Astrocyte (in vitro differentiated cells and primary cell): ENCODE measurements around the gene ANP32A. TPM values are rescaled to one million over a fixed set of nuclear protein-coding genes. Genes with fewer than 3 reads are reported as not detected.
A peak's percentile ranks its signal among the peaks of the same experiment; 100 is the strongest.

Source experiments
- DNase-seq: peaks from one replicate; pipeline ENCODE4 v3.0.0-alpha.2; 2010; ENCODE audit warnings: low read depth
- FAIRE-seq: peaks from 2 replicates; lab custom pipeline; 2011; peaks lifted over from hg19 to GRCh38; lab: Jason Lieb, UNC
- H2AFZ ChIP-seq: 2 replicates; pipeline ENCODE4 v1.6.0; 2012; ENCODE audit warnings: low read depth, low read length, inconsistent platforms
- H3K27ac ChIP-seq: 2 replicates; pipeline ENCODE4 v1.5.1; 2011; ENCODE audit warnings: low read depth, low read length, inconsistent platforms
- H3K27me3 ChIP-seq: 2 replicates; pipeline ENCODE4 v1.6.0; 2011; ENCODE audit warnings: low read length, inconsistent platforms; ENCODE audit not compliant: insufficient read depth
- H3K36me3 ChIP-seq: 2 replicates; pipeline ENCODE4 v1.5.1; 2011; ENCODE audit warnings: low read length, inconsistent platforms; ENCODE audit not compliant: insufficient read depth
- H3K4me1 ChIP-seq: 2 replicates; pipeline ENCODE4 v1.5.1; 2011; ENCODE audit warnings: low read length, inconsistent platforms; ENCODE audit not compliant: insufficient read depth
- H3K4me2 ChIP-seq: 2 replicates; pipeline ENCODE4 v1.6.0; 2012; ENCODE audit warnings: low read length, inconsistent platforms
- H3K4me3 ChIP-seq: 2 replicates; pipeline ENCODE4 v1.5.1; 2011; ENCODE audit warnings: low read depth, mild to moderate bottlenecking, low read length, inconsistent platforms; ENCODE audit not compliant: insufficient read depth
- H3K79me2 ChIP-seq: 2 replicates; pipeline ENCODE4 v1.6.0; 2012; ENCODE audit warnings: mild to moderate bottlenecking, low read length, inconsistent platforms; ENCODE audit not compliant: insufficient read depth
- H3K9ac ChIP-seq: 2 replicates; pipeline ENCODE4 v1.6.0; 2012; ENCODE audit warnings: mild to moderate bottlenecking, low read length, inconsistent platforms
- H3K9me3 ChIP-seq: 2 replicates; pipeline ENCODE4 v1.5.1; 2012; ENCODE audit warnings: low read depth, mild to moderate bottlenecking, low read length, inconsistent platforms; ENCODE audit not compliant: insufficient read depth
- H4K20me1 ChIP-seq: 2 replicates; pipeline ENCODE4 v1.6.0; 2012; ENCODE audit warnings: low read length, inconsistent platforms; ENCODE audit not compliant: insufficient read depth
- H3K27ac Mint-ChIP-seq: one replicate; pipeline ENCODE4 v1.8.0; 2021; ENCODE audit warnings: mild to moderate bottlenecking, mixed read lengths; ENCODE audit not compliant: unreplicated experiment
- H3K27me3 Mint-ChIP-seq: one replicate; pipeline ENCODE4 v1.8.0; 2021; ENCODE audit warnings: low read depth, mixed read lengths; ENCODE audit not compliant: unreplicated experiment
- H3K36me3 Mint-ChIP-seq: one replicate; pipeline ENCODE4 v1.8.0; 2021; ENCODE audit warnings: low read depth, mixed read lengths; ENCODE audit not compliant: unreplicated experiment
- H3K4me1 Mint-ChIP-seq: one replicate; pipeline ENCODE4 v1.8.0; 2021; ENCODE audit warnings: low read depth, mixed read lengths; ENCODE audit not compliant: unreplicated experiment
- H3K4me3 Mint-ChIP-seq: one replicate; pipeline ENCODE4 v1.8.0; 2021; ENCODE audit warnings: mild to moderate bottlenecking, moderate library complexity, mixed read lengths; ENCODE audit not compliant: unreplicated experiment
- H3K9me3 Mint-ChIP-seq: one replicate; pipeline ENCODE4 v1.8.0; 2021; ENCODE audit warnings: mild to moderate bottlenecking, mixed read lengths; ENCODE audit not compliant: unreplicated experiment
- EZH2 ChIP-seq: IDR thresholded peaks from 2 replicates; pipeline ENCODE4 v1.6.1; 2012; ENCODE audit warnings: mild to moderate bottlenecking, low read length, inconsistent platforms; ENCODE audit not compliant: insufficient read depth
- total RNA-seq: library from RNA; stranded (reverse); gene quantifications from 2 replicates; pipeline ENCODE4 v1.2.1, GENCODE V29; 2021
- TF ChIP-seq, protein P1 (sequence below): IDR thresholded peaks from 2 replicates; pipeline ENCODE4 v1.5.1; 2011; ENCODE audit warnings: low read depth, mild to moderate bottlenecking, inconsistent platforms, low read length, moderate library complexity; ENCODE audit not compliant: insufficient read depth

The ANP32A gene
- total RNA-seq, 1 donor from 2014 or later, result 138 TPM

DNA sequence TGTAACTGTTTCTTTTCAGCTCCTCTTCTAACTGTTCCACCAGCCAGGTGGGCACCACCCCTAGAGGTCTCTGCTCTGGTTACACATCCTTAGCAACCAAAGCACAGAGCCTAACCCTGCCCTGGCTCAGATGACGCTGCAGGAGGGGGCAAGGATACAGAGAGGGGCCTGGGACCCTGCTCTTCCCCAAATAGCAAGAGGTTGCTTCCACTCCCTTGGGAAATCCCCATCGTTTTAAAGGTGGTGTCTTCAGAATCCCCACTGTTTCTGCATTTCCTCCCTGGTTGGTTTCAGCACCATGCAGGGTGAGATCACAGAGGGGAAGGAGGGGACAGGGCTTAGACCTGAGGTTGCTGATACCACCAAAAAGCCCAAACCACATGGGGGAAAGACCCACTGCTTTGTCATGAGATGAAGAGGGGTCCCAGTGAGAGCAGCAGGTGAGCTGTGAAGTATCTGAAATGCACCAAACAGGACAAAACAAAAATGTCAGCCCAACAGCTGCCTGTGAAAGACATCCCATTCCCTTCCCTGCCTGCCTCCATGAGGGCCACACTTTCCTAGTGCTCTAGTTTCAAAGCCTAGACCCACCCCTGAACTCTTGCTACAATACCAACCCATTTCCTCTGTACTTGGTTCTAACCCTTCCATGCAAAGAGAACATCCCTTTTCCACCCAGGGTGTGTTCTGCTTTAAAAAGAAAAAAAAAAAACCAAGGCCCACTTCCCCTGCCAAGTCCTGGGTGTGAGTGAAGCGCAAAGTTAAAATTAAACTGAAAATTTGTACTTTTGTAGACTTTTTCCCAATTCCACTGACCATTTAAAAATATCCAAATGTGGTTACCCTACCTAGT lies 29.0 kb downstream of the ANP32A start:
- H3K4me1 Mint-ChIP-seq, result peaks cover 46% of the 10 kb centered on the region
- DNase-seq (no peak), FAIRE-seq (no peak)
- H3K9ac ChIP-seq, result no peak overlapping the region
- H3K4me1 ChIP-seq, result peaks cover 16% of the 10 kb centered on the region
- peaks cover 99% of the 10 kb centered on the region for H4K20me1 ChIP-seq
- H3K36me3 ChIP-seq, result peaks cover 6% of the 10 kb centered on the region
- H3K4me2 ChIP-seq, result no peak overlapping the region
- H2AFZ ChIP-seq, result no peak overlapping the region
- H3K27me3 Mint-ChIP-seq, result no peaks in the 10 kb centered on the region
- no peak overlapping the region for H3K4me3 Mint-ChIP-seq
- no peak overlapping the region for H3K27ac Mint-ChIP-seq
- no peak overlapping the region for H3K27ac ChIP-seq
- H3K9me3 ChIP-seq, result no peaks in the 10 kb centered on the region
- H3K4me3 ChIP-seq, result no peak overlapping the region
- H3K27me3 ChIP-seq, result no peaks in the 10 kb centered on the region
- no peaks in the 10 kb centered on the region for H3K9me3 Mint-ChIP-seq
- peaks cover 95% of the 10 kb centered on the region for H3K79me2 ChIP-seq
- TF ChIP-seq, protein P1, sequence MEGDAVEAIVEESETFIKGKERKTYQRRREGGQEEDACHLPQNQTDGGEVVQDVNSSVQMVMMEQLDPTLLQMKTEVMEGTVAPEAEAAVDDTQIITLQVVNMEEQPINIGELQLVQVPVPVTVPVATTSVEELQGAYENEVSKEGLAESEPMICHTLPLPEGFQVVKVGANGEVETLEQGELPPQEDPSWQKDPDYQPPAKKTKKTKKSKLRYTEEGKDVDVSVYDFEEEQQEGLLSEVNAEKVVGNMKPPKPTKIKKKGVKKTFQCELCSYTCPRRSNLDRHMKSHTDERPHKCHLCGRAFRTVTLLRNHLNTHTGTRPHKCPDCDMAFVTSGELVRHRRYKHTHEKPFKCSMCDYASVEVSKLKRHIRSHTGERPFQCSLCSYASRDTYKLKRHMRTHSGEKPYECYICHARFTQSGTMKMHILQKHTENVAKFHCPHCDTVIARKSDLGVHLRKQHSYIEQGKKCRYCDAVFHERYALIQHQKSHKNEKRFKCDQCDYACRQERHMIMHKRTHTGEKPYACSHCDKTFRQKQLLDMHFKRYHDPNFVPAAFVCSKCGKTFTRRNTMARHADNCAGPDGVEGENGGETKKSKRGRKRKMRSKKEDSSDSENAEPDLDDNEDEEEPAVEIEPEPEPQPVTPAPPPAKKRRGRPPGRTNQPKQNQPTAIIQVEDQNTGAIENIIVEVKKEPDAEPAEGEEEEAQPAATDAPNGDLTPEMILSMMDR, result no peak
- TF ChIP-seq EZH2, result no peak
- H3K36me3 Mint-ChIP-seq, result peaks cover 11% of the 10 kb centered on the region

DNA sequence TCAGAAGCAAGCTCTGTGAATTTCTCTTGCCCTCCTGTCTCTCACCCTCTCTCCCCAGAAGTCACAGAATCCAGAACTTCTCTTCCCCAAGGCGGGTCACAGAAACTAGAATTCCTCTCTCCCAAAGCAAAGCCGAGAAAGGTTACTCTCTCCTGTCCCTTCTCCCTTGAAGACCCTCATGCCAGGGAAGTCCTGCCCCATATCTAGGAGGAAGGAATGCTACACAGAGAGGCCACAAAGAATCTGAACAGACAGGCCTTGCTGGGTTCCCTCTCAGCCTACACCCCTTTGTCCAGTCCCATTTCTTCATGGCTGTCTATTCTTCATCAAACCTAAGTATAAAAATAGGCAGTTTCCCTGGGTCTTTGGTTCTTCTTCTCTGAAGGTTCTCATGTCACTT lies 29.8 kb downstream of the ANP32A start:
- Mint-ChIP-seq H3K4me3 (no peak overlapping the region), H3K27me3 (no peaks in the 10 kb centered on the region), H3K9me3 (no peaks in the 10 kb centered on the region), H3K36me3 (peaks cover 15% of the 10 kb centered on the region), H3K4me1 (peaks cover 47% of the 10 kb centered on the region), H3K27ac (peak overlapping the region; percentile 41)
- DNase-seq (no peak), FAIRE-seq (no peak)
- Histone ChIP-seq H4K20me1 (peaks cover 97% of the 10 kb centered on the region), H3K9ac (no peak overlapping the region), H3K4me3 (no peak overlapping the region), H3K79me2 (peaks cover 88% of the 10 kb centered on the region), H3K27ac (no peak overlapping the region), H2AFZ (no peak overlapping the region), H3K4me2 (no peak overlapping the region), H3K36me3 (peaks cover 6% of the 10 kb centered on the region), H3K27me3 (no peaks in the 10 kb centered on the region), H3K4me1 (peaks cover 15% of the 10 kb centered on the region), H3K9me3 (no peaks in the 10 kb centered on the region)
- TF ChIP-seq, protein P1, result no peak
- no peak for TF ChIP-seq EZH2

GRCh38 chr15:68790242-68790575 lies 30.5 kb downstream of the ANP32A start:
- peaks cover 41% of the 10 kb centered on the region for H3K4me1 Mint-ChIP-seq
- no peak overlapping the region for H3K4me3 Mint-ChIP-seq
- H2AFZ ChIP-seq, result no peak overlapping the region
- H3K27ac Mint-ChIP-seq, result peak overlapping the region; percentile 75
- peaks cover 85% of the 10 kb centered on the region for H3K79me2 ChIP-seq
- TF ChIP-seq, protein P1, result no peak
- no peak for TF ChIP-seq EZH2
- H3K9me3 ChIP-seq, result no peaks in the 10 kb centered on the region
- H3K9ac ChIP-seq, result no peak overlapping the region
- H3K27me3 Mint-ChIP-seq, result no peaks in the 10 kb centered on the region
- no peaks in the 10 kb centered on the region for H3K27me3 ChIP-seq
- H3K36me3 Mint-ChIP-seq, result peaks cover 18% of the 10 kb centered on the region
- no peak overlapping the region for H3K4me2 ChIP-seq
- no peaks in the 10 kb centered on the region for H3K9me3 Mint-ChIP-seq
- no peak for FAIRE-seq
- H3K36me3 ChIP-seq, result peaks cover 6% of the 10 kb centered on the region
- peaks cover 8% of the 10 kb centered on the region for H3K4me1 ChIP-seq
- no peak for DNase-seq
- no peak overlapping the region for H3K27ac ChIP-seq
- H4K20me1 ChIP-seq, result peaks cover 97% of the 10 kb centered on the region
- H3K4me3 ChIP-seq, result no peak overlapping the region
